Left kidney (tissue), 8 donors: ENCODE data around the gene GVQW3. TPM values are rescaled to one million over a fixed set of nuclear protein-coding genes. Genes with fewer than 3 reads are reported as not detected.

ENCODE experiments used
- DNase-seq: peaks from one replicate; pipeline ENCODE4 v3.0.0-alpha.2; 2013
- long read RNA-seq, 8 donors: transcript quantifications; one replicate each; lab custom pipeline, GENCODE V29; 2026
- polyA plus RNA-seq: library from polyadenylated mRNA; unstranded; fragments of 120-200 nt; gene quantifications from one replicate; pipeline ENCODE4 v1.2.1, GENCODE V29; 2013; ENCODE audit not compliant: insufficient read length

GVQW3 gene
- polyA plus RNA-seq = 20.2 TPM
- long read RNA-seq, donor 1, full-length matches to known transcripts = 9 of 9 reads
- long read RNA-seq, donor 1, partial matches to known transcripts = 0 of 9 reads
- long read RNA-seq, donor 1, other reads (novel, unspliced or antisense) = 0 of 9 reads
- long read RNA-seq, donor 2, transcript GVQW3-203 (1 exons, 2,462 nt) = major isoform, 7 of 9 reads
- long read RNA-seq, donor 2, partial matches to known transcripts = 0 of 9 reads
- long read RNA-seq, donor 2, other reads (novel, unspliced or antisense) = 0 of 9 reads
- long read RNA-seq, donor 3, transcript GVQW3-203 (1 exons, 2,462 nt) = major isoform, 5 of 7 reads
- long read RNA-seq, donor 3, partial matches to known transcripts = 0 of 7 reads
- long read RNA-seq, donor 3, other reads (novel, unspliced or antisense) = 0 of 7 reads
- long read RNA-seq, donor 4, partial matches to known transcripts = 0 of 2 reads
- long read RNA-seq, donor 4, other reads (novel, unspliced or antisense) = 0 of 2 reads
- long read RNA-seq, donor 5, transcript GVQW3-203 (1 exons, 2,462 nt) = major isoform, 8 of 10 reads
- long read RNA-seq, donor 5, partial matches to known transcripts = 0 of 10 reads
- long read RNA-seq, donor 5, other reads (novel, unspliced or antisense) = 0 of 10 reads
- long read RNA-seq, donor 6, partial matches to known transcripts = 0 of 2 reads
- long read RNA-seq, donor 6, other reads (novel, unspliced or antisense) = 0 of 2 reads
- long read RNA-seq, donor 7, transcript GVQW3-203 (1 exons, 2,462 nt) = major isoform, 14 of 14 reads
- long read RNA-seq, donor 7, partial matches to known transcripts = 0 of 14 reads
- long read RNA-seq, donor 7, other reads (novel, unspliced or antisense) = 0 of 14 reads
- long read RNA-seq, donor 8, transcript GVQW3-203 (1 exons, 2,462 nt) = major isoform, 5 of 7 reads
- long read RNA-seq, donor 8, partial matches to known transcripts = 0 of 7 reads
- long read RNA-seq, donor 8, other reads (novel, unspliced or antisense) = 0 of 7 reads

DNA sequence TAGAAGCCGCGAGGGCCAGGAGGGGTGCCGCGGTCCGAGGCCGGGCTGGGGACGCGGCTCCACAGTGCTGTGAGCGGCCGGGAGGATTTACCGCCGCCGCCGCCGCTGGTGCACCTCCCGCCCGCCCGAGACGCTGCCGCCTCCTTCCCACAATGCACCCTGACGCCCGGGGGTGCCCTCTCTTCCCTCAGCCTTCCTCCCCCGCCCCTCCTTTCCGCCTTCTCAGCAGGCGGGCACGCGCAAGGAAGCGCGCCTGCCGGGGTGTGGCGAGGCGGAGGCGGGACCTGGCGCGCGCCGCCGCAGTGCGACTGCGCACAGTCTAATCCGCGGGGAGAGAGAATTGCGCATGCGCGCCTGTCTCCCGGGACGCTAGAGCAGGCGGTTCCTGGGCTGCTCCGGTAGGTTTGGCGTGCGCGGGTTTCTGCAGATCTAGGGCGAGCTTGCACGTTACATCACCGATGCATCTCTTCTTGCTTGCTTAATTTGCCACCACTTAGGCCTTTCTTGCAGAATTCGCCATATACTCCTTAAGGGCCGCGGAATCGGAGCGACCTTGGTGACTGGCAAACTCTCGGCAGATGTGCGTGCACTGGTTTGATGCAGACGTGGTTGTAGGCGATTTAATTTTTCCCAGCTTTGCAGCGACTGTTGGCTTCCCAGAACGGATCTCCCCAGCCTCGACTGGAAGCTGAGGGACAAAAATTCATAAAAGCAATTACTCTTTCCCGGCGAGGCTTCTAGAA lies at the start of gene GVQW3, which contains the start of gene THAP12:
Gene GVQW3 (plus strand): TSS at position 347 of the 743 bp plus-strand sequence. CDS start 506 bp downstream, outside the sequence.
Gene THAP12 (minus strand): TSS at position 156 of the 743 bp plus-strand sequence. CDS start 296 bp downstream, outside the sequence.
- DNase-seq = peak; percentile 98

GRCh38 chr11:76334826-76335389 lies 46.2 kb upstream of the GVQW3 start:
- no peak for DNase-seq

GRCh38 chr11:76335842-76336241 lies 45.3 kb upstream of the GVQW3 start:
- DNase-seq = no peak

GRCh38 chr11:76336597-76336996 lies 44.5 kb upstream of the GVQW3 start:
- DNase-seq = no peak

DNA sequence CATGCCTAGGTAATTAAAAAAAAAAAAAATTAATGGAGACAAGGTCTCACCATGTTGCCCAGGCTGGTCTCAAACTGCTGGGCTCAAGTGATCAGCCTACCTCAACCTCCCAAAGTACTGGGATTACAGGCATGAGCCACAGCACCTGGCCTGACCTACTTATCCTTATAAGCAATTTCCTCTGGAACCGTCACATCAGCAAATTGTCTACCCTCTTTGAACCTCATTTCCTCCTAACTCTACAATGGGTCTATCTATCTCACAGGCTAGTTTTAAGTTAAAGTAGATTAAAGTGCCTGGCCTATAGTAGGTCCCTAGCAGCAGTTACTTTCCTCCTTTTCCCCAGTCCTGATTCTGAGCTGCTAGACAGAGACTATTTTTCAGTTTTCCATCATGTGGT lies 43.7 kb upstream of the GVQW3 start:
- no peak for DNase-seq

DNA sequence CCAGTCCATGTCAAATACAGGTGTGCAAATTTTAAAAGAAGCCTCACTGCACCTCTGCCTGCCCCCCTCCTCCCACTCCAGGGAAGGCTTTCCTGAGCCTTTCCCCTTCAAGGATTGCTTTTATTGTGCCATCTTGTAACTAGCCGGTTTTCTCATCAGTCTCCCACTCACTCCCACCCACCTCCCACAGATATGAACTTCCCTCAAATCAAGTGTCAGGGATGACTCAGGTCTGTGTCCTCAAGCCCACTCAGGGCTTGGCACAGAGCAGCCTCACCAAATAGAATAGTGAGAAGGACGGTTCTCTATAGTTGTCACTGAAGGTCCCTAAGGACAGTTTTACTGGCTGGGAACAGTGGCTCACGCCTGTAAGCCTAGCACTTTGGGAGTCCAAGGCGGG lies 43.2 kb upstream of the GVQW3 start:
- no peak for DNase-seq

DNA sequence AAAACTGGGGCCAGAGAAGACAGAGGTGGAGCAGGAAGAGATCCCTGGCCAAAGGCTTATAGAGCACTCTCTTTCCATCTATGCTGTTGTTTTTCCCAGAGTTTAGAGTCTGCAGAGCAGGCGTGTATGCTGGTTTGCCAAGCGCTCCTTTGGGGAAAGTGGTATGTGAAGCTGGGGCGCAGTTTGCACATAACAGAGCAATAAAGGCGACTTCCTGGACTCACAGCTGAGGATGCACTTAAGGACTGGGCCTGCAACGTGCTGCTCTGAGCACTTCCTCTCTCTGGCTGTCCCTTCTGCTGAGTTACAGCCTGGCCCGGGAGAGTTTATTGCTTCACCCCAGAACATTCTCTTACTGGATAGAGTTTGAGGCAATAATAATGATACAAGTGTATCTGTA lies 41.9 kb upstream of the GVQW3 start:
- no peak for DNase-seq

- no peak for DNase-seq
Measured at GRCh38 chr11:76347466-76347865, 33.7 kb upstream of the GVQW3 start.

GRCh38 chr11:76348348-76348747 lies 32.8 kb upstream of the GVQW3 start:
- DNase-seq = no peak

DNA sequence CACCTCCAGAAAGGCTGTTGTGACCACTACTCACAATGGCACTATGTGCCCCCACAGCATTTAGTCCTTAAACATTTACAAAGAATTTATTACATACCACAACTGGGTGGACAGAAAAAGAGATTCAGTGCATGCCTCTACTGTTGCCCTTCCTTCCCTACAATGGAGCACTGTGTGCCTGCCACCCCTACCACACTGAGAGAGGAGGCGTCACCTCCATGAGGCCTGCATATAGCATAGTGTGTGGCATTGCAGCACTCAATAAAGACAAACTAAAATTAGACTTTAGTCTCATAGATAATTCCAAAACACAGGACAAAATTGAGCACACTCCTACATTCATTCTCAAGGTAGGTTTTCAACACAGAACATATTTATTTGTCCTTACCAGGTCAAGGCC lies 26.0 kb upstream of the GVQW3 start:
- DNase-seq = no peak

DNA sequence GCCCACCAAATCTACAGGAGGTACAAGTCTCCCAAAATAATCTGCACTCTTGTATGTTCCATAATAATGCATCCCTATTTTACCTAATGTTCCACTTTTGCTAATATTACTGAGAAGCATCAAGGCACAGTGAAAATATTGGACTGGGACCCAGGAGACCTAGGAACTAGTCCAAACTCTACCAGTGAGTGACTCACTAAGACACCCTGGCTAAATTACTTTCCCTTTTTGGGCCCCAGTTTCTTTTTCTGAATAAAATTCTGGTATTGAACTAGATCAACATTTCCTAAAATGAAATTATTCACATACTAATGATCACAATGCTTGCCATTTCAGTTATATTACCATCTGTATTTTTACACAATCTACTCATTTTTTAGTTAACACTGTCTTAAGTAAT lies 19.7 kb upstream of the GVQW3 start:
- DNase-seq = no peak

DNA sequence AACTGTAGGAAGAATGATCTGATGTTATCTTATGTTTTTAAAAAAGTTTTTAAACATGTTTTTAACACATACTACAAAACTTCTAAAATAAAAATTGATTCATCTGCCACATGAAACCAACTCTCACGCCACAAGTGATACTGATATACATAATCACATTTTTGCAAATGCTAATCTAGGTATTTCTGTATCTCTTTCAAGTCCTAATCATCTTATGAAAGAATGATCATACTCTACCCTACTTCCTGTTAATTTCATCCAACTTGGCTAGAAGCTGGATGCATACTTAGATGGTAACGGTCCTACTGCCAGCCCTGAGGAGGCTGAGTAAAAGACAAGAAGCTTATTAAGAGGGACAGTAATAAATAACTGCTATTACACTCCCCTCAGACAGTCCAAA lies 19.3 kb upstream of the GVQW3 start:
- no peak for DNase-seq

- DNase-seq = no peak
Measured at GRCh38 chr11:76362716-76363115, 18.4 kb upstream of the GVQW3 start.

GRCh38 chr11:76365038-76365679 lies 16.0 kb upstream of the GVQW3 start:
- no peak for DNase-seq

DNA sequence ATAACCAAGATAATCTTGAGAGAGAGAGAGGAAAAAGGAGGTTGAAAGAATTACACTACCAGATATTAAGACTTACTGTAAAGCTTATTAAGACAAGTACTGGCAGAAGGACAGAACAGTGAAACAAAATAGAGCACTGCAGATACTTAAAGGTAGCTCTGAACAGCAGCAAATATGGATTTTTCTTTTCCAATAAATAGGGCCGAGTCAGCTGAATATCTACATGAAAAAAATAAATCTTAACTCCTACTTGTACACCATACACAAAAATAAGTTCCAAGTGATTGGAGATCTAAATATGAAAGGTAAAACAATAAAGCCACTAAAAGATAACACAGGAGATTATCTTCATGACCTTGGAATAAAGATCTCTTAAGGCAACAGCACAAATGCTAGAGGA lies 12.6 kb upstream of the GVQW3 start:
- DNase-seq = no peak

GRCh38 chr11:76369406-76369805 lies 11.7 kb upstream of the GVQW3 start:
- no peak for DNase-seq

DNA sequence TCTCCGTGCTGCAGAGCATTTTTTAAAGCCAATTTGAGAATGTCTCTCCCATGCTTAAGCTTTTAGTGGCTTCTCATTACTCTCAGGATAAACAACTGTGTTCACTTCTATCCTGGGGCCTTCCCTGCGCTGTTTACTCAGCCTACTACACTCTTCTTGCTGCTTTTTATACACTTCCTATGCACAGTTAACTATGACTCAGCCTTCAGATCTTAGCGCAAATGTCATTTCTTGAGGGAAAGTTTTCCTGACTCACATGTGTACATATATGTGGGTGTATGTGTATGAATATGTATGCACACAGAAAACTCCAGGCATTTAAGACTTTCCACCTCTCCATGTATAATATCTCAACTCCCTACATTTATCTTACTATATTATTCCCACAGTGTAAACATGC lies 10.0 kb upstream of the GVQW3 start:
- DNase-seq = no peak

DNA sequence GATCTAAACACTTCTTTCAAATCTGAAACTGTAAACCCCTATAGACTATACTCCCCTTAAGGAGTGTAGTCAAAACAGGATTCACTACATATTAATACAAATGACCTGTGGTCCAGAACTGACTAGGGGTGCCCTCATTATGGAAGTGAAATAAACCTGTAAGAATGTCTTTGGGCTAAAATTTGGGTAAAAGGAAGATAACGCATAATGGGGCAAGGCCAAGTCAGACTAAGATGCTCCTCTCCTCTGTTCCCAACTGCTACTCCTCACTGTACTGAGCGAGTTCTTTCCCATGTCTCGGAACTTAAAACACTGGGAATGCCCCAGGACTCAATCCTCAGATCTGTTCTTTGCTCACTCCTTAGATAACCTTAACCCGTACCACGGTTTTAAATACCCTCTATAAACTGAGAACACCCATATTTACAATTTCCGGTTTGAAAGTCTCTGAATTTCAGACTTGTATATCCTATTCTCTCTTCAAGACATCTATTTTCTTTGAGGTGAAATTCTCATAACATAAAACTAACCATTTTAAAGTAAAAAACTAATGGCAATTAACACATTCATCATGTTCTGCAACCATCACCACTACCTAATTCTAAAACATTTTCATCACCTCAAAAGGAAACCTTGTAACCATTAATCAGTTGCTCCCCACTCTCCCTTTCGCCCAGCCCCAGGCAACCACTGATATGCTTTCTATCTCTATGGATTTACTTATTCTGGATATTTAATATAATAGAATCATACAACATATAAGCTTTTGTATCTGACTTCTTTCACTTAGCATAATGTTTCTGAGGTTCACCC lies 4.2 kb upstream of the GVQW3 start:
- no peak for DNase-seq

DNA sequence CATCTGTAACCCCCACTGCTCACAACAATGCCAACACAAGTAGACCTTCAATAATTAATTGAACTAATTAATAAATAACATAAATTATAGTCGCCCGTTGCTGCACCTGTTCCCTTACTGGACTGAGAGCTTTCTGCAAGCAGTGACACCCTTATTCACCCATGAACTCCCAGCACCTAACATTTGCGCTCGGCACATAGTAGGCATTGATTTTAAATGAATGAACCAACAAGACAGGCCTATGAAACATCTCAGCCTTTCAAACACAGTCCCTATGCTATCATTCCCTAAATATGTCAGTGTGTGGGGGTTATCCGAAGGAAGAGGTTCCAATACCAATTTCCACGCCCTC lies 1.3 kb upstream of the GVQW3 start:
- DNase-seq = no peak
